GM12878 (cell line): ENCODE measurements around the gene INO80E. TPM values are rescaled to one million over a fixed set of nuclear protein-coding genes. Genes with fewer than 3 reads are reported as not detected.

ENCODE experiments used
- ATAC-seq: fragments of 200-7000 bp; cut with Tn5 transposase; 3 replicates; pipeline ENCODE4 v1.9.1; 2020; ENCODE audit warnings: mild to moderate bottlenecking, moderate library complexity
- BruUV-seq: library from RNA; stranded (reverse); fragments of 400-500 nt; replicated peaks from 2 replicates; lab custom pipeline; 2021; lab: Mats Ljungman, UMichigan
- CTCF ChIA-PET: fragments of 300-600 bp; sonication (Branson Sonifier 250); formaldehyde crosslinking; extraction: SDS; loops from one replicate; lab custom pipeline; 2021; ENCODE audit warnings: inconsistent platforms; lab: Yijun Ruan, JAX
- POLR2A ChIA-PET: fragments of 350-600 bp; formaldehyde crosslinking; extraction: SDS; loops from one replicate; lab custom pipeline; 2021; ENCODE audit warnings: inconsistent platforms; lab: Charles Lee
- RAD21 ChIA-PET: fragments of 300-600 bp; sonication (Branson Sonifier 250); formaldehyde crosslinking; loops from one replicate; lab custom pipeline; 2023; ENCODE audit warnings: antibody characterized with exemption; ENCODE audit not compliant: unreplicated experiment; lab: Charles Lee
- SMC1A ChIA-PET: fragments of 300-600 bp; sonication (Branson Sonifier 250); formaldehyde crosslinking; loops from one replicate; lab custom pipeline; 2023; ENCODE audit not compliant: unreplicated experiment, uncharacterized antibody; lab: Charles Lee
- DNase-seq: peaks from one replicate; pipeline ENCODE4 v3.0.0-alpha.2; 2011; ENCODE audit warnings: low read depth, low spot score
- FAIRE-seq: peaks from 3 replicates; lab custom pipeline; 2011; peaks lifted over from hg19 to GRCh38; lab: Jason Lieb, UNC
- H2AFZ ChIP-seq: 2 replicates; pipeline ENCODE4 v1.6.0; 2011; ENCODE audit warnings: low read depth, low read length, control low read depth; ENCODE audit not compliant: control insufficient read depth
- H3K27ac ChIP-seq: 2 replicates; pipeline ENCODE4 v1.5.1; 2011; ENCODE audit warnings: control low read depth; ENCODE audit not compliant: control insufficient read depth, insufficient read depth
- H3K27me3 ChIP-seq, 2 experiments: replicated peaks in 1 of 2; 2 replicates each; pipeline versions ENCODE4 v1.6.0 to v1.6.1; 2011; ENCODE audit warnings: low read length in 1 of 2; ENCODE audit not compliant: control insufficient read depth in 2 of 2, insufficient read depth in 2 of 2
- H3K36me3 ChIP-seq, 2 experiments: 2 replicates each; pipeline ENCODE4 v1.5.1; 2011; ENCODE audit warnings: low read length in 1 of 2; ENCODE audit not compliant: control insufficient read depth in 2 of 2, insufficient read depth in 2 of 2
- H3K4me1 ChIP-seq: 2 replicates; pipeline ENCODE4 v1.6.1; 2011; ENCODE audit warnings: mild to moderate bottlenecking, low read length, moderate library complexity, mixed read lengths; ENCODE audit not compliant: control insufficient read depth, insufficient read depth
- H3K4me2 ChIP-seq: 2 replicates; pipeline ENCODE4 v1.6.0; 2011; ENCODE audit warnings: control low read depth; ENCODE audit not compliant: control insufficient read depth, insufficient read depth
- H3K4me3 ChIP-seq: fragments of 200-600 bp; sonication (generic); 2 replicates; pipeline ENCODE4 v1.5.1; 2016
- H3K79me2 ChIP-seq: 2 replicates; pipeline ENCODE4 v1.6.0; 2011; ENCODE audit warnings: low read length; ENCODE audit not compliant: control insufficient read depth, insufficient read depth
- H3K9ac ChIP-seq: 2 replicates; pipeline ENCODE4 v1.8.0; 2011; ENCODE audit warnings: low read length, control low read depth, mixed read lengths; ENCODE audit not compliant: control insufficient read depth, insufficient read depth
- H3K9me3 ChIP-seq: replicated peaks from 3 replicates; pipeline ENCODE4 v1.5.1; 2011; ENCODE audit warnings: mild to moderate bottlenecking, low read length; ENCODE audit not compliant: control insufficient read depth, insufficient read depth
- H4K20me1 ChIP-seq: 2 replicates; pipeline ENCODE4 v1.6.0; 2011; ENCODE audit not compliant: control insufficient read depth, insufficient read depth
- DPF2 ChIP-seq: fragments of 450-650 bp; IDR thresholded peaks from 2 replicates; pipeline ENCODE4 v1.6.1; 2017; ENCODE audit warnings: mild to moderate bottlenecking
- HDGF ChIP-seq: fragments of 450-650 bp; IDR thresholded peaks from 2 replicates; pipeline ENCODE4 v1.6.1; 2016; ENCODE audit warnings: antibody characterized with exemption
- IKZF2 ChIP-seq, 2 experiments: fragments of 450-650 bp; IDR thresholded peaks; 2 replicates each; pipeline ENCODE4 v1.6.1; 2017; ENCODE audit warnings: mild to moderate bottlenecking in 2 of 2, moderate library complexity in 2 of 2
- KAT2A ChIP-seq: conservative IDR thresholded peaks from 2 replicates; pipeline ENCODE4 v1.6.1; 2011; ENCODE audit warnings: low read depth, low read length; ENCODE audit not compliant: control insufficient read depth
- KLF5 ChIP-seq: fragments of 450-650 bp; IDR thresholded peaks from 2 replicates; pipeline ENCODE4 v1.6.1; 2014; ENCODE audit warnings: mild to moderate bottlenecking; ENCODE audit not compliant: partially characterized antibody
- MTA3 ChIP-seq: IDR thresholded peaks from 2 replicates; pipeline ENCODE4 v1.6.1; 2012; ENCODE audit warnings: low read length, inconsistent platforms, borderline replicate concordance
- MXI1 ChIP-seq: fragments of 150-350 bp; IDR thresholded peaks from 2 replicates; pipeline ENCODE4 v1.6.1; 2011; ENCODE audit warnings: low read depth, mild to moderate bottlenecking, inconsistent platforms, low read length, improper control_type of control experiment
- POLR2A ChIP-seq: IDR thresholded peaks from 2 replicates; pipeline ENCODE4 v1.6.1; 2011; ENCODE audit warnings: low read depth, mild to moderate bottlenecking, low read length
- SMAD5 ChIP-seq: IDR thresholded peaks from 2 replicates; pipeline ENCODE4 v1.6.1; 2016; ENCODE audit warnings: antibody characterized with exemption, low read depth
- SUPT20H ChIP-seq: IDR thresholded peaks from 2 replicates; pipeline ENCODE4 v1.6.1; 2011; ENCODE audit warnings: low read depth, mild to moderate bottlenecking, low read length, moderate library complexity, borderline replicate concordance; ENCODE audit not compliant: control insufficient read depth
- SUZ12 ChIP-seq: fragments of 200-600 bp; sonication (generic); IDR thresholded peaks from one replicate; pipeline ENCODE4 v1.6.1; 2018; ENCODE audit warnings: antibody characterized with exemption, mild to moderate bottlenecking; ENCODE audit not compliant: unreplicated experiment
- TBL1XR1 ChIP-seq: IDR thresholded peaks from 2 replicates; pipeline ENCODE4 v1.6.1; 2012; ENCODE audit warnings: low read depth, low read length, improper control_type of control experiment
- YBX1 ChIP-seq: fragments of 450-650 bp; IDR thresholded peaks from 2 replicates; pipeline ENCODE4 v1.6.1; 2016; ENCODE audit warnings: antibody characterized with exemption
- WGBS: methylation state at CpG from one replicate; pipeline ENCODE4 v1.1.6; 2016; ENCODE audit warnings: low lambda C conversion rate; ENCODE audit not compliant: insufficient replicate concordance, insufficient coverage; ENCODE audit errors: missing lambda C conversion rate; 5-methylcytosine and 5-hydroxymethylcytosine counted together
- in situ Hi-C: fragments of 300-500 bp; cut with MboI; formaldehyde crosslinking; loops from 9 replicates; pipeline ENCODE4 v1.14.3; 2018; ENCODE audit warnings: mixed read lengths
- intact Hi-C: fragments of 100-400 bp; cut with micrococcal nuclease; formaldehyde crosslinking; loops from one replicate; pipeline ENCODE4 v1.14.2; 2022; ENCODE audit not compliant: unreplicated experiment
- polyA plus RNA-seq, 11 experiments: library from polyadenylated mRNA; depleted of rRNA in 4 of 11; unstranded in 6 of 11; stranded (reverse) in 5 of 11; fragments of >200 nt; fragmentation: Nextera tagmentation in 4 of 11; fragmentation: Illumina TruSeq in 1 of 11; extraction: Ambion mirVana in 4 of 11; extraction: Trizol in 1 of 11; gene quantifications; 1 replicate in 1 of 11; 2 replicates in 10 of 11; pipeline versions ENCODE4 v1.2.1 to v1.2.3, GENCODE V29; 2011 to 2016; ENCODE audit warnings: inconsistent platforms in 2 of 11, missing spikeins in 2 of 11, low read depth in 1 of 11
- total RNA-seq, 4 experiments: library from RNA; depleted of rRNA in 3 of 4; stranded (reverse); fragments of >200 nt in 3 of 4; fragmentation: Illumina TruSeq in 1 of 4; extraction: Trizol in 1 of 4; gene quantifications; 2 replicates each; pipeline versions ENCODE4 v1.2.1 to v1.2.3, GENCODE V29; 2013 to 2021
- TF ChIP-seq, protein P1 (sequence below): fragments of 450-650 bp; conservative IDR thresholded peaks from 2 replicates; pipeline ENCODE4 v1.6.1; 2017; ENCODE audit warnings: mild to moderate bottlenecking, moderate library complexity
- TF ChIP-seq, protein P2 (sequence below): IDR thresholded peaks from 2 replicates; pipeline ENCODE4 v1.6.1; 2012; ENCODE audit warnings: mild to moderate bottlenecking, low read depth, low read length
- TF ChIP-seq, protein P3 (sequence below): fragments of 450-650 bp; IDR thresholded peaks from 2 replicates; pipeline ENCODE4 v1.6.1; 2018; ENCODE audit warnings: borderline replicate concordance, mild to moderate bottlenecking; ENCODE audit not compliant: partially characterized antibody

INO80E gene
- total and polyA plus RNA-seq, 10 of the 15 experiments (the other 5 are each of a cell fraction or from before 2014, with no cell fraction given): 0.39 to 74.0 (median 33.0) TPM

DNA sequence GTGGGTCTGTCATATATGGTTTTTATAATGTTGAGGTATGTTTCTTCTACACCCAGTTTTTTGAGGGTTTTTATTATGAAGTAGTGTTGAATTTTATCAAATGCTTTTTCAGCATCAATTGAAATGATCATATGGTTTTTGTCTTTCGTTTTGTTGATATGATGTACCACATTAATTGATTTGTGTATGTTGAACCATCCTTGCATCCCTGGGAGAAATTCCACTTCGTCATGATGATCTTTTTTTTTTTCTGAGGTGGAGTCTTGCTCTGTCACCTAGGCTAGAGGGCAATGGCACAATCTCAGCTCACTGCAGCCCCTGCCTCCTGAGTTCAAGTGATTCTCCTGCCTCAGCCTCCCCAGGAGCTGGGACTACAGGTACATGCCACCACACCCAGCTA is 48.1 kb upstream of the INO80E start (continued):
- TF ChIP-seq, protein P1, sequence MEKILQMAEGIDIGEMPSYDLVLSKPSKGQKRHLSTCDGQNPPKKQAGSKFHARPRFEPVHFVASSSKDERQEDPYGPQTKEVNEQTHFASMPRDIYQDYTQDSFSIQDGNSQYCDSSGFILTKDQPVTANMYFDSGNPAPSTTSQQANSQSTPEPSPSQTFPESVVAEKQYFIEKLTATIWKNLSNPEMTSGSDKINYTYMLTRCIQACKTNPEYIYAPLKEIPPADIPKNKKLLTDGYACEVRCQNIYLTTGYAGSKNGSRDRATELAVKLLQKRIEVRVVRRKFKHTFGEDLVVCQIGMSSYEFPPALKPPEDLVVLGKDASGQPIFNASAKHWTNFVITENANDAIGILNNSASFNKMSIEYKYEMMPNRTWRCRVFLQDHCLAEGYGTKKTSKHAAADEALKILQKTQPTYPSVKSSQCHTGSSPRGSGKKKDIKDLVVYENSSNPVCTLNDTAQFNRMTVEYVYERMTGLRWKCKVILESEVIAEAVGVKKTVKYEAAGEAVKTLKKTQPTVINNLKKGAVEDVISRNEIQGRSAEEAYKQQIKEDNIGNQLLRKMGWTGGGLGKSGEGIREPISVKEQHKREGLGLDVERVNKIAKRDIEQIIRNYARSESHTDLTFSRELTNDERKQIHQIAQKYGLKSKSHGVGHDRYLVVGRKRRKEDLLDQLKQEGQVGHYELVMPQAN: no peak
- no peak for TF ChIP-seq MXI1
- no peak for TF ChIP-seq HDGF
- TF ChIP-seq IKZF2 (IDR thresholded peaks at IDR 0.05): no peak
- TF ChIP-seq SUZ12: no peak
- TF ChIP-seq DPF2: no peak
- TF ChIP-seq KLF5: no peak
- TF ChIP-seq SMAD5: no peak

DNA sequence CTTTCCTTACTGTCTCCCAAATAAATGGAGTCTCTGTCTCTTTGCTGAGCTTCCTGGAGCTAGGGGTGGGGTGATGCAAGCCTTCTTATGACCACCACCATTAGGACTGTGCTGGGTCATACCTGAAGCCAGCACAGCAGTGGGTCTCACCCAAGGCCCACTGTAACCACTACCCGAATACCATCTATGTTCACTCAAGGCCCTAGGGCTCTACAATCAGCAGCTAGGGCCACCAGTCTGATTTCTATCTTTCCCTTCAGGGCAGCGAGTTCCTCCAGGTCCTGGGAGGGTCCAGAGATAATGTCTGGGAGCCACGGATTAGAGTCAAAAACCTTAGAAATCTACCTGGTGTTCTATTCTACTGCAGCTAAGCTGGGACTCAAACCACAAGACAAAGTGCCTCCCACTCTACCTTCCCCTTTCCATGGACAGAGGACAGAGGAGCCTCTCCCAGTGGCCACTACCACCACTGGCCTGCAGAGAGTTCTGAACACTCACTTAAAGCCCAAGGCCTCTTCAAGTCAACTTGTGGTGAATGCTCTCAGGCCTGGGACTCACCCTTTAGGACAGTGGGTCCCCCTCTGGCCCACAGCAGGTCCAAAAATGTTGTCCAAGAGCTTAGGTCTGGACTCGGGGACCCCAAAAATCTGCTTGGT is 45.1 kb upstream of the INO80E start:
- Histone ChIP-seq H3K36me3 (no peaks in the 10 kb centered on the region), H2AFZ (no peak overlapping the region), H3K4me1 (no peaks in the 10 kb centered on the region), H3K4me3 (no peak overlapping the region), H3K79me2 (no peaks in the 10 kb centered on the region), H3K27me3 (no peaks in the 10 kb centered on the region), H3K9ac (no peak overlapping the region), H3K27ac (no peak overlapping the region), H3K9me3 (no peaks in the 10 kb centered on the region; the same call in 2 of the 3 replicates), H4K20me1 (no peaks in the 10 kb centered on the region), H3K4me2 (no peak overlapping the region)
- BruUV-seq: no TSS peak
- ATAC-seq (no peak), DNase-seq (no peak), FAIRE-seq (no peak)
- RAD21 ChIA-PET: no interaction called here
- in situ Hi-C loops (no loop called here), intact Hi-C loops (no loop called here)
- POLR2A ChIA-PET: interaction anchor here (0.6 to 1.0 kb wide), 2 partner anchors 43 to 111 kb away, joined by 3 to 4 read pairs; no protein-coding TSS in a partner anchor
- CTCF ChIA-PET: no interaction called here
- 23% methylated on average over 4 of the region's 4 CpGs for WGBS
- SMC1A ChIA-PET: no interaction called here
- TF ChIP-seq, protein P2, sequence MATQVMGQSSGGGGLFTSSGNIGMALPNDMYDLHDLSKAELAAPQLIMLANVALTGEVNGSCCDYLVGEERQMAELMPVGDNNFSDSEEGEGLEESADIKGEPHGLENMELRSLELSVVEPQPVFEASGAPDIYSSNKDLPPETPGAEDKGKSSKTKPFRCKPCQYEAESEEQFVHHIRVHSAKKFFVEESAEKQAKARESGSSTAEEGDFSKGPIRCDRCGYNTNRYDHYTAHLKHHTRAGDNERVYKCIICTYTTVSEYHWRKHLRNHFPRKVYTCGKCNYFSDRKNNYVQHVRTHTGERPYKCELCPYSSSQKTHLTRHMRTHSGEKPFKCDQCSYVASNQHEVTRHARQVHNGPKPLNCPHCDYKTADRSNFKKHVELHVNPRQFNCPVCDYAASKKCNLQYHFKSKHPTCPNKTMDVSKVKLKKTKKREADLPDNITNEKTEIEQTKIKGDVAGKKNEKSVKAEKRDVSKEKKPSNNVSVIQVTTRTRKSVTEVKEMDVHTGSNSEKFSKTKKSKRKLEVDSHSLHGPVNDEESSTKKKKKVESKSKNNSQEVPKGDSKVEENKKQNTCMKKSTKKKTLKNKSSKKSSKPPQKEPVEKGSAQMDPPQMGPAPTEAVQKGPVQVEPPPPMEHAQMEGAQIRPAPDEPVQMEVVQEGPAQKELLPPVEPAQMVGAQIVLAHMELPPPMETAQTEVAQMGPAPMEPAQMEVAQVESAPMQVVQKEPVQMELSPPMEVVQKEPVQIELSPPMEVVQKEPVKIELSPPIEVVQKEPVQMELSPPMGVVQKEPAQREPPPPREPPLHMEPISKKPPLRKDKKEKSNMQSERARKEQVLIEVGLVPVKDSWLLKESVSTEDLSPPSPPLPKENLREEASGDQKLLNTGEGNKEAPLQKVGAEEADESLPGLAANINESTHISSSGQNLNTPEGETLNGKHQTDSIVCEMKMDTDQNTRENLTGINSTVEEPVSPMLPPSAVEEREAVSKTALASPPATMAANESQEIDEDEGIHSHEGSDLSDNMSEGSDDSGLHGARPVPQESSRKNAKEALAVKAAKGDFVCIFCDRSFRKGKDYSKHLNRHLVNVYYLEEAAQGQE: no peak
- TF ChIP-seq, protein P3, sequence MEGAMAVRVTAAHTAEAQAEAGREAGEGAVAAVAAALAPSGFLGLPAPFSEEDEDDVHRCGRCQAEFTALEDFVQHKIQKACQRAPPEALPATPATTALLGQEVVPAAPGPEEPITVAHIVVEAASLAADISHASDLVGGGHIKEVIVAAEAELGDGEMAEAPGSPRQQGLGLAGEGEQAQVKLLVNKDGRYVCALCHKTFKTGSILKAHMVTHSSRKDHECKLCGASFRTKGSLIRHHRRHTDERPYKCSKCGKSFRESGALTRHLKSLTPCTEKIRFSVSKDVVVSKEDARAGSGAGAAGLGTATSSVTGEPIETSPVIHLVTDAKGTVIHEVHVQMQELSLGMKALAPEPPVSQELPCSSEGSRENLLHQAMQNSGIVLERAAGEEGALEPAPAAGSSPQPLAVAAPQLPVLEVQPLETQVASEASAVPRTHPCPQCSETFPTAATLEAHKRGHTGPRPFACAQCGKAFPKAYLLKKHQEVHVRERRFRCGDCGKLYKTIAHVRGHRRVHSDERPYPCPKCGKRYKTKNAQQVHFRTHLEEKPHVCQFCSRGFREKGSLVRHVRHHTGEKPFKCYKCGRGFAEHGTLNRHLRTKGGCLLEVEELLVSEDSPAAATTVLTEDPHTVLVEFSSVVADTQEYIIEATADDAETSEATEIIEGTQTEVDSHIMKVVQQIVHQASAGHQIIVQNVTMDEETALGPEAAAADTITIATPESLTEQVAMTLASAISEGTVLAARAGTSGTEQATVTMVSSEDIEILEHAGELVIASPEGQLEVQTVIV: no peak
- TF ChIP-seq TBL1XR1: no peak
- TF ChIP-seq SUPT20H: no peak
- TF ChIP-seq DPF2: no peak
- TF ChIP-seq MTA3: no peak
- TF ChIP-seq YBX1: no peak
- no peak for TF ChIP-seq POLR2A
- TF ChIP-seq KAT2A: no peak
